Stimulated activated CD8-positive, alpha-beta memory T cell treated with anti-CD3 and anti-CD28 coated beads, Interleukin-7, amount 100 ng/mL, for 4 hours (primary cell): Measurements from ENCODE around the gene HAUS8.

ENCODE experiments used
- DNase-seq, 2 donors: peaks; one replicate each; pipeline ENCODE4 v3.0.0-alpha.2; 2020; ENCODE audit warnings: low read depth in 2 of 2

Gene HAUS8

DNA sequence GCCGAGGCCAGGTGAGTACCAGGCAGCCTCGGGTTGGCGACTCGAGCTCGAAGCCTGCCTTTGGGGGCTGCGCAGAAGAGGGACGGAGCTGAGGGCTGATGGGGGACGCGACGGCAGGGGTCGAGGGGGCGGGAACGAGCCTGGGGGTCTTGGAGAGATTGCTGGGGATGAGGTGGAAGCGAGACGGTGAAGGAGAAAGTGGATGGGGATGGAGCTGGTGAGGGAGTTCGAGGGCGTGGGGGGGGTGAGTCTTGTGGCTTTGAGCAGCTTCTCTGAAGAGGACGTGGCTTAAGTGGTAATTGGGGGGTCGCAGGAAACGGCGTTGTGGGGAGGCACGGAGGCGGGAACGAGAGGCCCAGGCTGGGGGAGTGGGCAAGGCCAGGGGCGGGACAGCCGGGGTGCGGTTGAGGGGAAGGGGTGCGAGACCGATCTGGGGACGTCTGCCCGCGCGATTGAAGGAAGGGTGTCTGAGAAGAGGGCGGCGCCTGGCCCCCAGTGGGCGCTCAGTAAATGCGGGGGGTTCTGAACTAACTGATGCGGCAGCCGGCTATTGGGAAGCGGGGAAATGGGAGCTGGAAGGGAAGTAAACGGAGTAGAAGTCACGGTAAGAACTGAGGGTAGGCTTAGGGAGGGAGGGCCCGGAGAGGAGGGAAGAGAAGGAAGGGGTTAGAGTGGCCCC is 751 bp upstream of the HAUS8 start:
- peak; percentile 43 to 55 for DNase-seq

DNA sequence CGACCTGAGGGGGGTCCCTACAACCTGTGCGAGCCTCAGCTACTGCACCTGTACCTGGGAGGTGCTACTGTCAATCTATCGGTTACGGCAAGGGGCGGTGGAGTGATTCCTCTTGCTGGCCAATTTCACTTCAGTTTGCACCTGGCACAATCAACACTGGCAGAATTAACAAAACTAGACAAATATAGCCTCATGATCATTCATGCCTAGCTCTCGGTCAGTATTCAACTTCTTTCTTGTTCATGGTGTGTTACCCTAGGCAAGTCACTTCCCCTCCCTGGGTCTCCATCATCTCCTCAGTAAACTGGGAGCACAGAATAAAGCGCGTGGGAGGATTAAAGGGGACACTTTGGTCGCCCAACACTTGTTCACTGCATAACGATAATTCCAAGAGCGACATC is 618 bp downstream of the HAUS8 start:
- no peak for DNase-seq

DNA sequence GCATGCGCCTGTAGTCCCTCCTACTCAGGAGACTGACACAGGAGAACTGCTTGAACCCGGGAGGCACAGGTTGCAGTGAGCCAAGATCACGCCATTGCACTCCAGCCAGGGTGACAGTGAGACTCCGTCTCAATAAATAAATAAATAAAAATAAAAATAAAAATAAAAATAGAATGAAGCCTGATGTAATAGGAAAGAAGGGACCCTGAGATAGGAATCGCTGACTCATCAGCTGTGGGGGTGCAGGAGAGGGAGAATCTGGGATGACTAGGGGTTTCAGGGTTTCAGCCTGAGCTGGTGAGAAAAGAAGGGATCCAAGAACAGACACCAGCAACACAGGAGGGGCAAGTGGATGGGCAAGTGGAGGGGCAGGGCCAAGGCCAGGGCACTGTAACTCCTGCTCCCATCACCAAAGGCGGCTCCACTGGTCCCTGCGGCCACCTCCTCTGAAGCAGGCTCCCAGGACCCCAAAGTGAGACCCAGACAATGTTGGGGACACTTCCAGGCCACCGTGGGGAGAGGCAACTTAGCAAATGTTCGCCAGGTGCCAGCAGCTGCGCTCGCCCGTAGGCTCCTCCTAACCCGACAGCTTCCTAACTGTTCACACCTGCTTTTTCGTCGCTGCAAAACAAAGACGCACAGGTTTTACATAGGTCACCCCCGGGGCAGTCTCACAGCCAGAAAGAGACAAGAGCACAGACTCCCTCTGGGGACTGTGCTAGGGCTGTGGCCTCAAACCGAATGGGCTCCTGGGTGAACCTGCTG is 1.2 kb downstream of the HAUS8 start:
- DNase-seq = no peak

DNA sequence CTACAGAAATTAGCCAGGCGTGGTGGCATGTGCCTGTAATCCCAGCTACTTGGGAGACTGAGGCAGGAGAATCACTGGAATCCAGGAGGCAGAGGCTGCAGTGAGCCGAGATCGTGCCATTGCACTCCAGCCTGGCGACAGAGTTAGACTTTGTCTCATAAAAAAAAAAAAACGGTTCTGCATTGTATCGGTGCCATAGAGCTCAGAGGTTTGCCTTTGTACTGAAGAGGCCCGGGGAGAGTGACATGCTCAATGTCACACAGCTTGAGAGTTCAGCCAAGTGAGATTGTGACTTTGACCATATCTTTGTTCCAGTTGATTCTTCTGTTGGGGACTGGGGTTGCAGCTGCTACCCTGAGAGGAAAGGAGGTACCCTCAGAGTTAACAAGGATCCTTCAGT is 4.3 kb downstream of the HAUS8 start:
- DNase-seq = no peak

DNA sequence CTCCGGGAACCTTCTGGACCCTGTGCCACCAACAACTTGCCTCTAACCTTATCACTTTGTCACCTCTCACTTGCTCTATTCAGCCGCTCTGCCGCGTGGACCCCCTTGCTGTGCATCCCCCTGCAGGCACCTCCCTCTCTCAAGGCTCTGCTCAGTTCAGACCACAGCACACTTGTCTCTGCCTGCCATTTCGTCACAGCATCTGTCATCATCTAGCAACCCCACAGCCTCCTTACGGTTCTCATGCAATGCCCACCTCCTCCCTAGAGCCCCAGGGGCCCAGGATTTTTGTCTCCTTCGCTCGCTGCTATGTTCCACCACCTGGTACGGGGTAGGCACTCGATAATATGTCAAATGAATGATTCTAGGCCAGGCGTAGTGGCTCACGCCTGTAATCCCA is 4.8 kb downstream of the HAUS8 start:
- no peak for DNase-seq

DNA sequence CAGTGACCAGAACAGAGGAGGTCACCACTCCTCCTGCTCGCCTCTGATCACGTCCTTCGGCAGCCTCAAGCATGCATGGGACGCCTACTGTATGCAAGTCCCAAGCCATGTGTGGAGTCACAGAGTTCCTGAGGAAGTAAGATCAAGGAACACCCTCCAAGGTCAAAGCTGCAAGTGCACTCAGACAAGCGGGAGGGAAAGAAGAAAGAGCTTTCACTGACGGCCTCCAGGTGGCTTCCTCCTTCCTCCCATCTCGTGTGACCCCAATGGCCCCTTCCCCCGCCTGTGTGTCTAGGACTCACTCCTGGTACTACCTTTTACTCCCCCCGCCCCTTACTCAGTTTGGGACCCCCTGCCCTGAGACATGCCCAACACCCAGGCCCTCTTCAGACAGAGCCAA is 6.1 kb downstream of the HAUS8 start:
- no peak for DNase-seq

DNA sequence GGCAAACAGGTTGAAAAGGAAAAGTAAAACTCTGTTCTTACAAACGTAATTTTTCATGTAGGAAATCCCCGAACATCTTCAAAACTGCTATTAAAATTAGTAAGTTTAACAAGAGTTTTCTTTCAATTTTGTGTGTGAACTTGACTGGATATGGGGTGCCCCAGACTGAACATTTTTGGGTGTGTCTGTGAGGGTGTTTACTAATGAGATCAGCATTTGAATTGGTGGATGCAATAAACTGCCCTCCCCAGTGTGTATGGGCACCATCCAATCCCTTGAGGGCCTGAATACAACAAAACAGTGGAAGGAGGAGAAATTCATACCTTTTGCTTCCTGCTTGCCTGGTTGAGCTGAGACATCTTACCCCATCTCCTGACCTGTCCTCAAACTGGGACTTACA is 11.8 kb downstream of the HAUS8 start:
- DNase-seq = no peak

DNA sequence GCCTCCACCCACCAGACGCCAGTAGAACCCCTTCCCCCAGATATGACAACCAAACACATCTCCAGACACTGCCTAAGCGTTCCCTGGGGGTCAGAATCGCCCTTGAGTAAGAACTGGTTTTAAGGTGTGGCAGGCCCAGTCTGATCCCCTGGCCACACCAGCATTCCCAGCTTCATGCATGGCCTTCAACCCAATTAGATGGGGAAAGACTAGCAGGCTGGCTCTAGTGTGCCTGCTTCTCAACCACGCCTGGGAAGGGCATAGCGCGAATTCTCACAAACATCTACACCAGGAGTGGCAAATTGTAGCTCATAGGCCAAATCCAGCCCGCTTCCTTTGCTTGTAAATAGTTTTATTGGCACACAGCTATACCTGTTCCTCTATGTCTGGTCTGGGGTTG is 13.6 kb downstream of the HAUS8 start:
- no peak for DNase-seq

DNA sequence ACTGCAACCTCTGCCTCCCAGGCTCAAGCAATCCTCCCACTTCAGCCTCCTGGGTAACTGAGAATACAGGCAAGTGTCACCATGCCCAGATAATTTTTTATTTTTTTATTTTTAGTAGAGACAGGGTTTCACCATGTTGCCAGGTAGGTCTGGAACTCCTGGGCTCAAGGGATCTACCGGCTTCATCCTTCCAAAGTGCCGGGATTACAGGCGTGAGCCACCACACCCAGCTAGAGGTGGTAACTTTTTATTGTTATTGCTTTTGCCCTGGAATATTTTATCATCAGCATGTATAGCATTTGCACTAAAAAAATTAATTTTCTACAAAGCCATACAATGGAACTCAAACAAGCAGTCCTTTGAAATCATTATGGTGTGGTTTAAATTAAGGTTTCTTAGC is 14.0 kb downstream of the HAUS8 start:
- DNase-seq = no peak

DNA sequence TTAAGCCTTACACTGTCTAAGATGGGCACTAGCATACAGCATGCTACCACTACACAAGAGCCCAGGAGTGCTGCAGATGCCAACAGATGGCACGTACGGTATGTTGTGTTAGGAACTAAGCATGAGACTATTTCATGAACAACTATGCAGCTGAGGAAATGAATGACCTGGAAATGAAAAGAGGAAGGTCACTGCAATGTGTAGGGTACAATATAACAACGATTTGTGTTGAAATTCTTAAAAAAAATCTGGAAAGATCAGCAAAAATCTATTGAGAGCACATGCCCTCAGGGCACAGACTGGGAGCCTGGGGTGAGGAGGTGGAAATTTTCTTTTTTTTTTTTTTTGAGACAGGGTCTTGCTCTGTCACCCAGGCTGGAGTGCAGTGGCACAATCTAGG is 14.4 kb downstream of the HAUS8 start:
- no peak for DNase-seq

DNA sequence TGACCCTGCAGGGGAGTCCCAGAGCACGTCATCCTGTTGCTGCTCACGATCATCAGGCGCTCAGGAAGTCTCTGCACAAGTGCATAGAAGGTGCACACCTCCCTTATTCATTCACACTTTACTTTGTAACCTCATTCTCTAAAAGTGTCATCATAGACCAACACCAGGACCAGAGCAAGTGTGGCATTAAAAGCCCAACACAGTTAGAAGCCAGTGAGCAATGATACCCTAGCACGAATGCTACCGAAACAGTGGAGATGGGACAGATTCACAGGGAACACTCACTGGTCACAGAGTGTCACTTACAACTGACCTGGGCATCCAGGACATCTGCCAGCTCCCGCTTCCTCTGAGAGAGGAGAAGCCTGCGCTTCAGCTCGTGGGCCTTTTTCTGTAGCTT is 17.0 kb downstream of the HAUS8 start:
- no peak for DNase-seq

DNA sequence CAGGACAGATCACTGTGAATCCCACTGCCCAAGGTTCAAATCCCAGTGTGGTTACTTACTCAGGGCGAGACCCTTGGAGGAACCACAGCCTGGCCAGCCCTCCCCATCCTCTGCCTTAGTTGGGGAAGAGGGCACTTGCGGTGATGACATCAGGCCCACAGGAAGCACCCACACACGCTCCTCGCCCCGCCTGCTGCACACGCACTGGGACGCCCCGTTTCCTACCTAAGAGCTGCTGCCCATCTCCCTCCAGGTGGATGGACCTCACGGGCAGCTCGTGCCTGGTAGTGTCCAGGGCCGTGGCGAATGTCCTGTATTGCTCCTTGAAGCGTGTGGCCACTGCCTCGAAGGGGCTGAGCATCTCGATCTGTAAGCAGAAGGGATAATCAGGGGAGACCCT is 19.6 kb downstream of the HAUS8 start:
- DNase-seq = no peak

DNA sequence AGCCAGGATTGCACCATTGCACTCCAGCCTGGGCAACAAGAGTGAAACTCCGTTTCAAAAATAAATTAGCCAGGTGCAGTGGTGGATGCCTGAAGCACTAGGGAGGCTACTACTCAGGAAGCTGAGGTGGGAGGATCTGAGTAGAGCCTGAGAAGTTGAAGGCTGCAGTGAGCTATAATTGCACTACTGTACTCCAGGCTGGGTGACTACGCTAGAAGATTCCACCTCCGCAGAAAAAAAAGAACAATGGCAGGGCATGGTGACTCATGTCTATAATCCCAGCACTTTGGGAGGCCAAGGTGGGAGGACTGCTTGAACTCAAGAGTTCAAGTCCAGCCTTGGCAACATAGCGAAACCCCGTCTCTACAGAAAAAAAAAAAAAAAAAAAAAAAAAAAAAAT is 20.5 kb downstream of the HAUS8 start:
- DNase-seq = no peak

DNA sequence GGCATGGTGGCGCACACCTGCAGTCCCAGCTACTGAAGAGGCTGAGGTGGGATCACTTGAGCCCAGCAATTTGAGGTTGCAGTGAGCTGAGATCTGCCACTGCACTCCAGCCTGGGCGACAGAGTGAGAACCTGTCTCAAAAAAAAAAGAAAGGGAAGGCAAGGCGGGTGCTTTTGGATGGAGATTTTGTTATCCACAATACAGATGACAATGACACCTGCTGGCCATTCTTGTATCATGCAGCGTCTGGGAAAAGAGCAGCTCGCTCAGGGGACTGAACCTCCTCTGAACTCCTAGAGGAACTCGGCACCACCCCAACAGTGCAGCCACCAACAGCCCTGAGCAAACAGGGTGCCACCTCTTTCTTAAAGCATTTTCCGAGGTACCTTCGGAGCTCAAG is 22.8 kb downstream of the HAUS8 start:
- no peak for DNase-seq

DNA sequence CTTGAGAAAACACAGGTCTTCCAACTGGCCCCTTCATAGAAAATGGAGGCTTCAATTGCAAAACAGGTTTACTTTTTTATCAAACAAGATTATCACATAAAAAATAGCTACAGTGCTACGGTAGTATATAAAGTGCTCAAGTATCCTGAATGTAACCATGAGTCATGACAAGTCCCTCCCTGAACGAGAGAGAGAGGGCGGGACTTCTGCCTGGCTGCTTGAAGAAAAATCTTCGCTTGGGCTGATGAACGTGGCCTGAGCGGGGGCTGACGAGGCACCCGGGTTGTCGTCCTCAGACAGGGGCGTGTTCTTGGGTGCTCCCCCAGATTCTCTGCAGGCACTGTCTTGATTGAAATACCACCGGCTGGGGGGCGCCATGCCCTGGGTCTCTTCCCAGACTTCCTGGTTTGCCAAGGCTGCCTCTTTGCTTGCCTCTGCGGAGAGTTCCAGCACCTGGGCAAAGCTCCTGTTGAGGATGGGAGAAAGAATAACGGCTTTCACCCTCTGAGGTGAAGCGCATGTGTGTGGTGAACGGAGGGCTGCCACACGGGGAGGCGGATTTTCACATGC is 25.5 kb downstream of the HAUS8 start:
- DNase-seq = no peak

DNA sequence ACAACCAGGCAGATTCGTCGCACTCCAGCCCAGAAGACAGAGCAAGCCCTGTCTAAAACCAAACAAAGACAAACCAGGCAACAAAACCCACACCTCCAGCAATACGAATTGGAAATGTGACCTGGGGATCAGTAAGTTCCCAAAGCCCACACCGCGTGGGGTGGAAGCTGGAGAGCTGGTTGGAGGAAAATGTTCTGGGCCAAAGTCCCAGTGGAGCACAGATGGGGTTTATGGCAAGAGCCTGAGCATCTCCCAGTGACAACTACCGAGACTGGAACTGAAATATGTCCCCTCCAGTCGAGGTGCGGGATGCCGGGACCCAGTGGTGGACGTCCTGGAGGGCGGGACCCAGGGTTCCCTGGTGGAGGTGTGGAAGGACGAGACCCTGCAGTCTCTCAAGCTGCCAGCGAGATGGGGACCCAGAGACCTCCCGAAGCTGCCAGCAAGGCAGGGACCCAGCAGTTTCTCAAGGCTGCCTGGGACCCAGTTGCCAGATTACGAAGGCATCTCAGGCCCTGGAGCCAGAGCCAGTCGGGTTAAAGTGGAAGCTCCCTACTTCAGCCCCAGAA is 26.3 kb downstream of the HAUS8 start:
- DNase-seq = no peak

DNA sequence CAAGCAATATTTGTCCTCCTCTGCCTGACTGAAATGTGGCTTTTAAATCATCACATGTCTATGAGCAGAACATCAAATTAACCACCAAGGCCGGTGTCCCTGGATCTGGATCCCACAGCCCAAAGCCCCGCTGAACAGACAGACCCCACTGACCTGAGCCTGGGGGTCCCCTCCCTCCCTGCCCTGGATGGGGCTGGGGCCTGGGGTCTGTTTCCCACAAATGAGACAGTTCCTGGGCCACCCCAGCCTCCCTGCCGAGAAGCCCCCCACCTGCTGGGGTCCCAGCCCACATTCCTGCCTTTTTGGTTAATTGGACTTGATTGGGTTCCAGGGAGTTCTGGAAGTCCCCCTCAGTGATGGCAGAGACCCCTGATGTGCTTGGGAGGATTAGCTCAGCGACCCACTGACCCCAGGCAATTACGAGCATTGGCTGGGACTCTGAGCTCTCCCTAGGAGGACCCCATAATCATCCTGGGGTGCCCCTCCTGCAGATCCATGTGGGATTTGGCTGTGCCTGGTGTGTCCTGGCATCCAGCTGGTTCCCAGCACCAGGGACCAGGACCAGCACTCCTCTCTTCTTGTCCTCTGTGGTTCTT is 29.2 kb downstream of the HAUS8 start:
- no peak for DNase-seq

DNA sequence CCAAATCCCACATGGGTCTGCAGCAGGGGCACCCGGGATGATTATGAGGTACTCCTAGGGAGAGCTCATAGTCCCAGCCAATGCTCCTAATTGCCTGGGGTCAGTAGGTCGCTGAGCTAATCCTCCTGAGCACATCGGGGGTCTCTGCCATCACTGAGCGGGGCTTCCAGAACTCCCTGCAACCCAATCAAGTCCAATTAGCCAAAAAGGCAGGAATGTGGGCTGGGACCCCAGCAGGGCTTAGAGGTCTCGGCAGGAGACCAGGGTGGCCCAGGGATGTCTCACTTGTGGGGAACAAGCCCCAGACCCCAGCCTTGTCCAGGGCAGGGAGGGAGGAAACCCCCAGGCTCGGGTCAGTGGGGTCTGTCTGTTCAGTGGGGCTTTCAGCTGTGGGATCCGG is 31.5 kb downstream of the HAUS8 start:
- no peak for DNase-seq

DNA sequence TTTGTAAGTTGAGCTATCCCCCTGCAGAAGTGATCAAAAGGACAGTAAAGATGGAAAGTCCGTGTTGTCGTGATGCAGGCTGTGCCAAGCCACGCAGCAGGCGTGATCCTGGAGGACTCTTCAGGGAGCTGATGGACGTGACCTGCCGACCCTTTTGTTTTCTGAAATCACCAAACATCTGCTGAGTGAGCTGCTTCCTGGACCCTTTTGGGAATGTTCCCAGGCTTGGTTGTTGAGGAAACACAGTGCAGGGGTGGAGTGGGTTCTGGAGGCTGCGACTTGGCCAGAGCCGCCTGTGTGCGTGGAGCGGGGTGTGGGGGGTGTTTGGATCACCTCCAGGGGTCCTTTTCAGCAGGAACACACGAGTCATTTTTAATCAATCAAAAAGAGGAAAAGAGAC is 33.3 kb downstream of the HAUS8 start:
- no peak for DNase-seq

DNA sequence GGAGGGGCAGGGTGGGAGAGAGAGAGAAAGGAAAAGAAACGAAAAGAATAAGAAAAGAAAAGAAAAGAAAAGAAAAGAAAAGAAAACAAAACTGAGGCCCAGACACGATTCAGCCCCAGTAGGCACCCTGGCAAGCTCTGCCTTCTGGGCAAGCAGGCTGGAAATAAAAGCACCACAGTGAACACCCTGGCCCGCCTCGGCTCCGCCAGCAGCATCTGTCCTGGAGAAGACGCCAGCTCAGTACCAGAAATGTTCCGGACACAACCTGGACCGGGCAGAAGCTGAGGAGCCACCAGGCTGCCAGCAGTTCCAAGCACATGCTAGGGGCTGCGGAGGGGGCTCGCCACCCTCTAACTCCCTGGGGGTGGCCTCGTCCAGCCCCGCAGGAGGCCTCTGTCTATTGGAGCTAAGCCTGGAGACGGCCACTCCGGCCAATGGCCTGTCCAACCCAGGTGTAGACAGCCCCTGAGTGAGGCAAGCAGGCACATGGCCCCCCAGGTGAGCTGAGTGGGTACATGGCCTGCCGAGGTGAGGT is 37.2 kb downstream of the HAUS8 start:
- no peak for DNase-seq

DNA sequence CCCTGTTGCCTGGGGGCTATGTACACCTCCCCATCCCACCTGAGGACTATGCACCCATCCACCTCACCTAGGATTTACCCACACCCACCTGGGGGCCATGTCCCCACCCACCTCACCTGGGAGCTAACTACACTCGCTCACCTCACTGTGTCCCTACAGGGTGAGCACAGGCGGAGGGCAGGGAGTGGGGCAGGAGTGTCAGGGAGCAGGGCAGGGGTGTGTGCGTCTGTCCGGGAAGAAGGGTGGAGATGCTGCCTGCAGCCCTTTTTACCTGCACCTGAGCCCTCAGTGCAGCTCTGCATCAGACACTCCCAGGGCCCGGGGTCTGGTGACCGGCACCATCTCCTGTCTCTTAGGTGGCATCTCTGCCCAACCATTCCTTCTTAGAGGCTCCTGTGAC is 38.1 kb downstream of the HAUS8 start:
- no peak for DNase-seq

DNA sequence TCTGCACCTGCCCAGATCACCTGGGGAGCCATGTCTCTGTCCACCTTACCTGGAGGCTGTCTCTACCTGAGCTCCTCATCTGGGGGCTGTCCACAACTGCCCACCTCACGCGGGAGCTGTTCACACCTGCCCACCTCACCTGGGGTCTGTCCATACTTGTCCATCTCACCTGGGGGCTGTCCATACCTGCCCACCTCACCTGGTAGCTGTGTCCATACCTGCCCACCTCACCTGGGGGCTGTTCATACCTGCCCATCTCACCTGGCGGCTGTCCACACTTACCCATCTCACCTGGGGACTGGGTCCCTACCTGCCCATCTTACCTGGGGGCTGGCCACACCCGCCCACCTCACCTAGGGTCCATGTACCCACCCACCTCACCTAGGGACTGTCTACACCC is 38.6 kb downstream of the HAUS8 start:
- DNase-seq = no peak
